ENCODE measurements around the gene TMEM221.

TMEM221 gene

GRCh38 chr19:17471410-17472125 is 23.1 kb upstream of the TMEM221 start:
- no peak for DNase-seq

GRCh38 chr19:17470068-17470841 is 21.8 kb upstream of the TMEM221 start, which contains the start of gene SLC27A1:
TSS of gene SLC27A1 (plus strand) at chr19:17470524. CDS start at chr19:17470541, 17 bp downstream.
- DNase-seq, result peak; percentile 90

- DNase-seq, result peak; percentile 89
These were observed 21.1 kb upstream of the TMEM221 start for GRCh38 chr19:17469481-17470067.

GRCh38 chr19:17469092-17469480 is 20.6 kb upstream of the TMEM221 start:
- no peak for DNase-seq

GRCh38 chr19:17468302-17469091 is 20.0 kb upstream of the TMEM221 start:
- DNase-seq, result no peak

- DNase-seq, result no peak
These were observed 19.2 kb upstream of the TMEM221 start for GRCh38 chr19:17467471-17468301.

GRCh38 chr19:17466487-17466850 is 18.0 kb upstream of the TMEM221 start:
- DNase-seq, result no peak

GRCh38 chr19:17460372-17461230 is 12.1 kb upstream of the TMEM221 start, which contains the start of gene NXNL1:
TSS of gene NXNL1 (minus strand) at chr19:17460926. CDS start at chr19:17460869, 57 bp downstream.
- DNase-seq, result no peak

- no peak for DNase-seq
These were observed 10.5 kb upstream of the TMEM221 start for GRCh38 chr19:17458970-17459369.

- DNase-seq, result no peak
These were observed 9.1 kb upstream of the TMEM221 start for GRCh38 chr19:17457616-17458015.

GRCh38 chr19:17456127-17456526 is 7.7 kb upstream of the TMEM221 start:
- DNase-seq, result no peak

GRCh38 chr19:17455308-17456123 is 7.0 kb upstream of the TMEM221 start:
- no peak for DNase-seq

- DNase-seq, result no peak
These were observed 6.2 kb upstream of the TMEM221 start for GRCh38 chr19:17454576-17455071.

- no peak for DNase-seq
These were observed 3.4 kb upstream of the TMEM221 start for GRCh38 chr19:17451820-17452219.

- DNase-seq, result no peak
These were observed 2.0 kb upstream of the TMEM221 start for GRCh38 chr19:17450264-17451075.

GRCh38 chr19:17447704-17448130 is 751 bp downstream of the TMEM221 start:
- no peak for DNase-seq

GRCh38 chr19:17445526-17446165 is 2.8 kb downstream of the TMEM221 start:
- DNase-seq, result no peak

GRCh38 chr19:17441241-17442021 is 7.0 kb downstream of the TMEM221 start:
- peak; percentile 13 for DNase-seq
